HL-60 (cell line): ENCODE measurements around the gene CELF5.

Experiments
- DNase-seq, 2 experiments: peaks; one replicate each; pipeline ENCODE4 v3.0.0-alpha.2; 2010 to 2020; ENCODE audit warnings: low read depth in 1 of 2, low spot score in 1 of 2
- H3K27ac ChIP-seq: fragments of 250-450 bp; sonication (Bioruptor Pico); replicated peaks from 2 replicates; pipeline ENCODE4 v1.5.1; 2020; ENCODE audit warnings: mild to moderate bottlenecking, moderate library complexity
- H3K27me3 ChIP-seq: fragments of 250-450 bp; sonication (Bioruptor Pico); 2 replicates; pipeline ENCODE4 v1.5.1; 2021; ENCODE audit warnings: mild to moderate bottlenecking, moderate library complexity; ENCODE audit not compliant: insufficient read depth, poor library complexity, severe bottlenecking
- H3K4me3 ChIP-seq: replicated peaks from 2 replicates; pipeline ENCODE4 v1.5.1; 2011; ENCODE audit warnings: mild to moderate bottlenecking, control low read depth, low read length; ENCODE audit not compliant: insufficient read depth
- GABPA ChIP-seq: IDR thresholded peaks from 2 replicates; pipeline ENCODE4 v1.6.1; 2012; ENCODE audit warnings: low read depth
- POLR2AphosphoS5 ChIP-seq: IDR thresholded peaks from 2 replicates; pipeline ENCODE4 v1.6.1; 2012; ENCODE audit warnings: low read depth
- SPI1 ChIP-seq: IDR thresholded peaks from 2 replicates; pipeline ENCODE4 v1.6.1; 2012; ENCODE audit warnings: low read depth, mild to moderate bottlenecking, borderline replicate concordance
- TF ChIP-seq, protein P1 (sequence below): IDR thresholded peaks from 2 replicates; pipeline ENCODE4 v1.6.1; 2012; ENCODE audit warnings: low read depth; ENCODE audit not compliant: insufficient replicate concordance
- TF ChIP-seq, protein P2 (sequence below): IDR thresholded peaks from one replicate; pipeline ENCODE4 v1.5.1; 2011; ENCODE audit warnings: low read length, control low read depth, inconsistent platforms; ENCODE audit not compliant: insufficient read depth

Gene CELF5

DNA sequence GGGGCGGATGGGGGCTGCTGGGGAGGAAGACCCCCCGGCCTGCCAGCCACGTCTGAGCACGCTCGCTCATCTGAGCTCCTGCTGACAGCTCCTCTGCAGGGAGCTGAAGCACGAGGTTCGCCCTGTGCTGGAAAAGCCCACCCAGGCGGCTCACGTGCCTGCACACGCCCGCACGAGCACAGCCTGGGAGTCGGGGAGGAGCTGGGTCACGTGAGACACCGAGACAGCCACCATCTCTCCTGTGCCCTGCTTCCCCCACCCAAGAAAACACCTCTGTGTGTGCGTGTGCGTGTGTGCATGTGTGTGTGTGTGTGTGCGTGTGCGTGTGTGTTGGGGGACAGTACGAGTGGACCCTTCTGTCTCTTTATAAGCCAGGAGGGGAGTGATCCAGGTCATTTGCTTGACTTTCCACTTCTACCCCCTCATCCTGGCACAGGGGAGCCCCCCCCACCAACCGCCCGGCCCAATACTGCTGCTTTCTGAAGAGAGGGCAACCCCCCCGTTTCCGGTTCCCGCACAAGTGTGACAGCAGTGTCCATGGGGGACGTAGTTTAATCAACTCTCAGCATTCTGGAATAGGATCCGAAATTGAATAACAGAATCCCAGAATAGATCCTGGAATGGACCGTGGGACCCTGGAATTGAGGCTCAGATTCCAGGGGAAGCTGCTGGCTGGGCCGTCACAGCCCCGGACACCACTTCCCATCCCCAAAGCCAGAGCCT lies 42.5 kb downstream of the CELF5 start:
- TF ChIP-seq, protein P1, sequence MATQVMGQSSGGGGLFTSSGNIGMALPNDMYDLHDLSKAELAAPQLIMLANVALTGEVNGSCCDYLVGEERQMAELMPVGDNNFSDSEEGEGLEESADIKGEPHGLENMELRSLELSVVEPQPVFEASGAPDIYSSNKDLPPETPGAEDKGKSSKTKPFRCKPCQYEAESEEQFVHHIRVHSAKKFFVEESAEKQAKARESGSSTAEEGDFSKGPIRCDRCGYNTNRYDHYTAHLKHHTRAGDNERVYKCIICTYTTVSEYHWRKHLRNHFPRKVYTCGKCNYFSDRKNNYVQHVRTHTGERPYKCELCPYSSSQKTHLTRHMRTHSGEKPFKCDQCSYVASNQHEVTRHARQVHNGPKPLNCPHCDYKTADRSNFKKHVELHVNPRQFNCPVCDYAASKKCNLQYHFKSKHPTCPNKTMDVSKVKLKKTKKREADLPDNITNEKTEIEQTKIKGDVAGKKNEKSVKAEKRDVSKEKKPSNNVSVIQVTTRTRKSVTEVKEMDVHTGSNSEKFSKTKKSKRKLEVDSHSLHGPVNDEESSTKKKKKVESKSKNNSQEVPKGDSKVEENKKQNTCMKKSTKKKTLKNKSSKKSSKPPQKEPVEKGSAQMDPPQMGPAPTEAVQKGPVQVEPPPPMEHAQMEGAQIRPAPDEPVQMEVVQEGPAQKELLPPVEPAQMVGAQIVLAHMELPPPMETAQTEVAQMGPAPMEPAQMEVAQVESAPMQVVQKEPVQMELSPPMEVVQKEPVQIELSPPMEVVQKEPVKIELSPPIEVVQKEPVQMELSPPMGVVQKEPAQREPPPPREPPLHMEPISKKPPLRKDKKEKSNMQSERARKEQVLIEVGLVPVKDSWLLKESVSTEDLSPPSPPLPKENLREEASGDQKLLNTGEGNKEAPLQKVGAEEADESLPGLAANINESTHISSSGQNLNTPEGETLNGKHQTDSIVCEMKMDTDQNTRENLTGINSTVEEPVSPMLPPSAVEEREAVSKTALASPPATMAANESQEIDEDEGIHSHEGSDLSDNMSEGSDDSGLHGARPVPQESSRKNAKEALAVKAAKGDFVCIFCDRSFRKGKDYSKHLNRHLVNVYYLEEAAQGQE: no peak
- TF ChIP-seq, protein P2, sequence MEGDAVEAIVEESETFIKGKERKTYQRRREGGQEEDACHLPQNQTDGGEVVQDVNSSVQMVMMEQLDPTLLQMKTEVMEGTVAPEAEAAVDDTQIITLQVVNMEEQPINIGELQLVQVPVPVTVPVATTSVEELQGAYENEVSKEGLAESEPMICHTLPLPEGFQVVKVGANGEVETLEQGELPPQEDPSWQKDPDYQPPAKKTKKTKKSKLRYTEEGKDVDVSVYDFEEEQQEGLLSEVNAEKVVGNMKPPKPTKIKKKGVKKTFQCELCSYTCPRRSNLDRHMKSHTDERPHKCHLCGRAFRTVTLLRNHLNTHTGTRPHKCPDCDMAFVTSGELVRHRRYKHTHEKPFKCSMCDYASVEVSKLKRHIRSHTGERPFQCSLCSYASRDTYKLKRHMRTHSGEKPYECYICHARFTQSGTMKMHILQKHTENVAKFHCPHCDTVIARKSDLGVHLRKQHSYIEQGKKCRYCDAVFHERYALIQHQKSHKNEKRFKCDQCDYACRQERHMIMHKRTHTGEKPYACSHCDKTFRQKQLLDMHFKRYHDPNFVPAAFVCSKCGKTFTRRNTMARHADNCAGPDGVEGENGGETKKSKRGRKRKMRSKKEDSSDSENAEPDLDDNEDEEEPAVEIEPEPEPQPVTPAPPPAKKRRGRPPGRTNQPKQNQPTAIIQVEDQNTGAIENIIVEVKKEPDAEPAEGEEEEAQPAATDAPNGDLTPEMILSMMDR: no peak
- no peak for TF ChIP-seq SPI1
- Histone ChIP-seq H3K27ac (no peak overlapping the region), H3K4me3 (no peak overlapping the region), H3K27me3 (peaks cover 14% of the 10 kb centered on the region)
- no peak for DNase-seq

DNA sequence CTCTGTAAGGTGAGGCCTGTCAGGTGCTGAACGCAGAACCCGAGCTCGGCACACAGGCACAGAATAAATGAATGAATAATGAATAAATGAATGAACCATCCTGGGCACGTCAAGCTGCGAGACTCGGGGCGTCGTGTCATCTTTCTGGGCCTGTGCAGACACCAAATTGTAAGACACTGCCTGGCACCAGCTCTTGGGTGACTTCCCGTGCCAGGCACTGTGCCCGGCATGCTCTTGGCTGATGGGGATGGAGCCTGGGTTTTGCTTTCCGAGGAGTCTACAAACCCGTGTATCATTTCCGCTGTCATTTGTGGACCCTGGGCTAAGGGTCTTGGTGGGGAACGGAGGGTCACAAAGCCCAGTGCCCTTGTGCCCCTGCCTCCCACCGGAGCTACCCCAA lies 43.9 kb downstream of the CELF5 start:
- H3K4me3 ChIP-seq: no peak overlapping the region
- TF ChIP-seq SPI1: no peak
- TF ChIP-seq, protein P2: no peak
- TF ChIP-seq, protein P1: no peak
- no peak for TF ChIP-seq POLR2AphosphoS5
- no peak for TF ChIP-seq GABPA
- no peak for DNase-seq
- no peak overlapping the region for H3K27ac ChIP-seq
- H3K27me3 ChIP-seq: peaks cover 14% of the 10 kb centered on the region

DNA sequence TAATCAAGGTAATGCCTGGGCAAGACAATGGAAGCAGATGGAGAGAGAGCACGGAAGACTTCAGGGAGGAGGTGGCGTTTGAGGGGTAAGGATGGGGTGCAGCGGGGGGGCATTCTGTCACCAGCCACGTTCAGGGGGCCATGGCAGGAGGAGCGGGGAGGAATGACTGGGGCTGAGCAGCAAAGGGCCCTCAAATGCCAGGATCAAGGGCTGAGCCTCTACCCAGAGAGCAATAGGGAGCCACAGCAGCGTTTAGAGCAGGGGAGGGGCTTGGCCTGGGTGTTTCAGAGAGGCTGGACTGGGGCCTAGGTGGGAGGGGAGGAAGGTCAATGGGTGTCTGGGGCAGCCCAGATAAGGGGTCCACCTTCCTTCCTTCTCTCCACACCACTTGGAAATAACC lies 44.3 kb downstream of the CELF5 start:
- peaks cover 14% of the 10 kb centered on the region for H3K27me3 ChIP-seq

More for the DNA sequence above, 44.3 kb downstream of the CELF5 start:
- TF ChIP-seq GABPA: no peak
- TF ChIP-seq SPI1: no peak
- TF ChIP-seq, protein P2: no peak
- TF ChIP-seq POLR2AphosphoS5: no peak
- TF ChIP-seq, protein P1: no peak
- H3K4me3 ChIP-seq: no peak overlapping the region
- no peak for DNase-seq
- no peak overlapping the region for H3K27ac ChIP-seq
